Testis (tissue), 2 donors: ENCODE results near the gene POU2AF1.

Experiments used
- POLR2A ChIP-seq: fragments of 450-650 bp; IDR thresholded peaks from one replicate; pipeline ENCODE4 v1.6.1; 2017; ENCODE audit warnings: antibody characterized with exemption, mild to moderate bottlenecking, moderate library complexity
- TF ChIP-seq, protein P1 (sequence below), 3 experiments: fragments of 450-650 bp in 2 of 3; fragments of 200-600 bp in 1 of 3; sonication (generic) in 1 of 3; IDR thresholded peaks; one replicate each; pipeline ENCODE4 v1.5.1; 2016 to 2019; ENCODE audit warnings: antibody characterized with exemption in 3 of 3, mild to moderate bottlenecking in 2 of 3, moderate library complexity in 1 of 3

DNA sequence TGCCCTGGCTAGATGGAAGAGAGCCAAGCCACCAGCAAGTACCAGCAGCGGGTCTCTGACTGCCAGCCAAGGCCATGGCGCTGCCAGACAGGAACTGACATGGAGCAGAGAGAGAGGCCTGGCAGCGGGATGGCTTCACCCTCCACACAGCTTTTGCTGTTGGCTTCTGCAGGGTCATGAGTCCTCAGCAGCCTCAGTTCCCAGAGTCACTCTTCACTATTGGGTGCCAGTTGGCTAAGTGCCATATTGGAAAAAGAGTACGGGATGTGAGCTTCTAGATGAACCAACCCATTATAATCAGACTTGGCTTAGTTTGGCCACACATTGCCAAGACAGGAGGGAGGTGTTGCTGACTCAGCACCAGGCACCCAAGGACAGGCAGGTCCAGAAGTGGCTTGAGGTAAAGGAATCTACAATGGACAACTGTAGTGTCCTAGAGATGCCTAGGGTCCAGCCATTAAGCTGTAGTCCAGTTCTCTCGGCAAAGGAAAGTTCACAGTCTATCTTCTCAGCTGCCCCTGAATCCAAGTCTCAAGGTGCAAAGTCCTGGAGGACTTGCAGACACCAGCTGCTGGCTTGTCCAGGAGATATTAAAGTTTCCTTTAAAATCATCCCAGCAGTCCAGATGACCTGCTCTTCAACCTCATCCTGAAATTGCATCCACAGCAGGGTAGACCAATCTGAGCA, 40.7 kb upstream of the POU2AF1 start:
- TF ChIP-seq, protein P1, sequence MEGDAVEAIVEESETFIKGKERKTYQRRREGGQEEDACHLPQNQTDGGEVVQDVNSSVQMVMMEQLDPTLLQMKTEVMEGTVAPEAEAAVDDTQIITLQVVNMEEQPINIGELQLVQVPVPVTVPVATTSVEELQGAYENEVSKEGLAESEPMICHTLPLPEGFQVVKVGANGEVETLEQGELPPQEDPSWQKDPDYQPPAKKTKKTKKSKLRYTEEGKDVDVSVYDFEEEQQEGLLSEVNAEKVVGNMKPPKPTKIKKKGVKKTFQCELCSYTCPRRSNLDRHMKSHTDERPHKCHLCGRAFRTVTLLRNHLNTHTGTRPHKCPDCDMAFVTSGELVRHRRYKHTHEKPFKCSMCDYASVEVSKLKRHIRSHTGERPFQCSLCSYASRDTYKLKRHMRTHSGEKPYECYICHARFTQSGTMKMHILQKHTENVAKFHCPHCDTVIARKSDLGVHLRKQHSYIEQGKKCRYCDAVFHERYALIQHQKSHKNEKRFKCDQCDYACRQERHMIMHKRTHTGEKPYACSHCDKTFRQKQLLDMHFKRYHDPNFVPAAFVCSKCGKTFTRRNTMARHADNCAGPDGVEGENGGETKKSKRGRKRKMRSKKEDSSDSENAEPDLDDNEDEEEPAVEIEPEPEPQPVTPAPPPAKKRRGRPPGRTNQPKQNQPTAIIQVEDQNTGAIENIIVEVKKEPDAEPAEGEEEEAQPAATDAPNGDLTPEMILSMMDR (IDR thresholded peaks at IDR 0.05), result no peak
- TF ChIP-seq POLR2A, result no peak
